Neural cell (in vitro differentiated cells): ENCODE measurements around the gene CD226. TPM values are rescaled to one million over a fixed set of nuclear protein-coding genes. Genes with fewer than 3 reads are reported as not detected.
"Not testable (repeated sequence)": the region's sequence is repeated elsewhere in the genome, so short reads cannot be mapped to it uniquely, and the experiment has no call there.

Experiments used
- H2AFZ ChIP-seq: fragments of 200-600, 300-800 bp; sonication (generic), shearing (Covaris generic); 2 replicates; pipeline ENCODE4 v1.6.0; 2014; ENCODE audit warnings: low read depth, mild to moderate bottlenecking, antibody characterized with exemption, low read length, moderate library complexity
- H3F3A ChIP-seq: fragments of 200-600 bp; shearing (Covaris generic); 2 replicates; pipeline ENCODE4 v1.6.1; 2016; ENCODE audit warnings: mild to moderate bottlenecking, moderate library complexity, mixed read lengths, antibody characterized with exemption, low read length; ENCODE audit not compliant: insufficient read depth, poor library complexity, severe bottlenecking
- H3K27ac ChIP-seq: fragments of 200-600, 300-800 bp; sonication (generic), shearing (Covaris generic); 2 replicates; pipeline ENCODE4 v1.5.1; 2014; ENCODE audit warnings: mild to moderate bottlenecking, low read length, moderate library complexity
- H3K27me3 ChIP-seq: fragments of 300-800, 200-600 bp; sonication (generic), shearing (Covaris generic); 2 replicates; pipeline ENCODE4 v1.6.0; 2014; ENCODE audit warnings: mild to moderate bottlenecking, low read depth, low read length, moderate library complexity; ENCODE audit not compliant: insufficient read depth
- H3K36me3 ChIP-seq: fragments of 300-800, 200-600 bp; sonication (generic), shearing (Covaris generic); 2 replicates; pipeline ENCODE4 v1.5.1; 2014; ENCODE audit warnings: mild to moderate bottlenecking, antibody characterized with exemption, low read length, moderate library complexity; ENCODE audit not compliant: insufficient read depth
- H3K4me2 ChIP-seq: fragments of 300-800, 200-600 bp; sonication (generic), shearing (Covaris generic); 2 replicates; pipeline ENCODE4 v1.6.0; 2014; ENCODE audit warnings: mild to moderate bottlenecking, low read length
- H3K4me3 ChIP-seq: fragments of 300-800, 200-600 bp; sonication (generic), shearing (Covaris generic); 2 replicates; pipeline ENCODE4 v1.5.1; 2014; ENCODE audit warnings: mild to moderate bottlenecking, low read length, moderate library complexity
- H3K79me2 ChIP-seq: fragments of 200-600 bp; shearing (Covaris generic); replicated peaks from 2 replicates; pipeline ENCODE4 v1.6.0; 2014; ENCODE audit warnings: mild to moderate bottlenecking, low read length, moderate library complexity; ENCODE audit not compliant: insufficient read depth
- H3K9ac ChIP-seq: fragments of 300-800, 200-600 bp; sonication (generic), shearing (Covaris generic); 2 replicates; pipeline ENCODE4 v1.6.1; 2016; ENCODE audit warnings: mild to moderate bottlenecking, low read length, mixed read lengths
- H3K9me2 ChIP-seq: fragments of 200-600 bp; shearing (Covaris generic); 2 replicates; pipeline ENCODE4 v1.6.1; 2016; ENCODE audit warnings: mild to moderate bottlenecking, low read length, mixed read lengths; ENCODE audit not compliant: insufficient read depth
- H3K9me3 ChIP-seq: fragments of 200-600, 300-800 bp; sonication (generic), shearing (Covaris generic); 2 replicates; pipeline ENCODE4 v1.6.1; 2016; ENCODE audit warnings: mild to moderate bottlenecking, mixed run types, low read length, moderate library complexity, mixed read lengths
- H4K20me1 ChIP-seq: fragments of 200-600 bp; shearing (Covaris generic); 2 replicates; pipeline ENCODE4 v1.6.1; 2016; ENCODE audit warnings: mild to moderate bottlenecking, mixed run types; ENCODE audit not compliant: insufficient read depth
- CTCF ChIP-seq: fragments of 450-650 bp; IDR thresholded peaks from 2 replicates; pipeline ENCODE4 v1.5.1; 2014; ENCODE audit warnings: antibody characterized with exemption, mild to moderate bottlenecking, moderate library complexity; ENCODE audit not compliant: poor library complexity, severe bottlenecking
- EP300 ChIP-seq: fragments of 450-650 bp; conservative IDR thresholded peaks from 2 replicates; pipeline ENCODE4 v1.6.1; 2014; ENCODE audit warnings: antibody characterized with exemption, mild to moderate bottlenecking, moderate library complexity; ENCODE audit not compliant: poor library complexity, severe bottlenecking
- EZH2 ChIP-seq: fragments of 200-600, 300-800 bp; shearing (Covaris generic), sonication (generic); IDR thresholded peaks from 2 replicates; pipeline ENCODE4 v1.6.1; 2014; ENCODE audit warnings: antibody characterized with exemption, low read length, borderline replicate concordance, mild to moderate bottlenecking; ENCODE audit not compliant: insufficient read depth, poor library complexity, severe bottlenecking
- MXI1 ChIP-seq: fragments of 450-650 bp; conservative IDR thresholded peaks from 2 replicates; pipeline ENCODE4 v1.6.1; 2014; ENCODE audit warnings: antibody characterized with exemption, mild to moderate bottlenecking; ENCODE audit not compliant: poor library complexity, severe bottlenecking
- POLR2AphosphoS5 ChIP-seq: IDR thresholded peaks from 2 replicates; pipeline ENCODE4 v1.6.1; 2012
- RAD21 ChIP-seq: fragments of 450-650 bp; conservative IDR thresholded peaks from 2 replicates; pipeline ENCODE4 v1.6.1; 2014; ENCODE audit warnings: antibody characterized with exemption, mild to moderate bottlenecking, moderate library complexity
- REST ChIP-seq: IDR thresholded peaks from 2 replicates; pipeline ENCODE4 v1.6.1; 2012; ENCODE audit warnings: borderline replicate concordance
- SMC3 ChIP-seq: fragments of 450-650 bp; conservative IDR thresholded peaks from 2 replicates; pipeline ENCODE4 v1.6.1; 2014; ENCODE audit warnings: antibody characterized with exemption, mild to moderate bottlenecking, moderate library complexity; ENCODE audit not compliant: poor library complexity
- TAF1 ChIP-seq: IDR thresholded peaks from 2 replicates; pipeline ENCODE4 v1.6.1; 2012; ENCODE audit warnings: low read depth
- polyA plus RNA-seq: library from polyadenylated mRNA; depleted of rRNA; stranded (reverse); fragments of >200 nt; gene quantifications from 2 replicates; pipeline ENCODE4 v1.2.3, GENCODE V29; 2014

The CD226 gene
- polyA plus RNA-seq, 1 donor from 2014 or later = 0.11 TPM

- no peak overlapping the region for H3K27ac ChIP-seq
- TF ChIP-seq REST (no peak), POLR2AphosphoS5 (no peak), SMC3 (no peak), MXI1 (no peak), CTCF (no peak), RAD21 (no peak), TAF1 (no peak), EZH2 (no peak), EP300 (no peak)
- H3K9me3 ChIP-seq = no peaks in the 10 kb centered on the region
- no peaks in the 10 kb centered on the region for H3K9me2 ChIP-seq
- H3K27me3 ChIP-seq = no peaks in the 10 kb centered on the region
- H3K9ac ChIP-seq = no peak overlapping the region
- H3K79me2 ChIP-seq = no peaks in the 10 kb centered on the region
- no peaks in the 10 kb centered on the region for H3K36me3 ChIP-seq
- H4K20me1 ChIP-seq = no peaks in the 10 kb centered on the region
- H3K4me2 ChIP-seq = no peak overlapping the region
- no peak overlapping the region for H2AFZ ChIP-seq
- no peaks in the 10 kb centered on the region for H3F3A ChIP-seq
- H3K4me3 ChIP-seq = no peak overlapping the region
Observed at GRCh38 chr18:69882965-69883668, 64.6 kb downstream of the CD226 start.

- Histone ChIP-seq H3K9me2 (no peaks in the 10 kb centered on the region), H3F3A (no peaks in the 10 kb centered on the region), H3K4me3 (no peak overlapping the region), H3K9me3 (no peaks in the 10 kb centered on the region), H3K36me3 (no peaks in the 10 kb centered on the region), H3K27me3 (no peaks in the 10 kb centered on the region), H3K79me2 (no peaks in the 10 kb centered on the region), H3K27ac (no peak overlapping the region), H4K20me1 (no peaks in the 10 kb centered on the region), H2AFZ (no peak overlapping the region), H3K9ac (no peak overlapping the region), H3K4me2 (no peak overlapping the region)
- TF ChIP-seq EZH2 (no peak), MXI1 (no peak), TAF1 (no peak), EP300 (no peak), POLR2AphosphoS5 (no peak)
Observed at GRCh38 chr18:69880083-69880482, 67.6 kb downstream of the CD226 start.

GRCh38 chr18:69879051-69879450, 68.6 kb downstream of the CD226 start:
- not testable (repeated sequence) for H3K27me3 ChIP-seq, H3K79me2 ChIP-seq, H3F3A ChIP-seq, H2AFZ ChIP-seq, H3K4me2 ChIP-seq, H3K36me3 ChIP-seq, H3K9me3 ChIP-seq, H3K9ac ChIP-seq, H3K27ac ChIP-seq, H3K9me2 ChIP-seq, H3K4me3 ChIP-seq, H4K20me1 ChIP-seq
